ENCODE measurements around the gene GPR157.

GPR157 gene

GRCh38 chr1:9059891-9060744, 68.8 kb downstream of the GPR157 start:
- DNase-seq: no peak

GRCh38 chr1:9058465-9058864, 70.4 kb downstream of the GPR157 start:
- no peak for DNase-seq

GRCh38 chr1:9057851-9058250, 71.1 kb downstream of the GPR157 start:
- DNase-seq: no peak

- no peak for DNase-seq
These were observed 76.4 kb downstream of the GPR157 start for GRCh38 chr1:9052272-9053049.

- no peak for DNase-seq
These were observed 77.5 kb downstream of the GPR157 start for GRCh38 chr1:9051379-9051778.

- DNase-seq: no peak
These were observed 78.1 kb downstream of the GPR157 start for GRCh38 chr1:9050803-9051202.

Data from NCI-H524 treated with DMSO at 0.1 percent for 48 hours (cell line).